ENCODE results near the gene UBA3. TPM values are rescaled to one million over a fixed set of nuclear protein-coding genes. Genes with fewer than 3 reads are reported as not detected.
A peak's percentile ranks its signal among the peaks of the same experiment; 100 is the strongest.

Gene UBA3
- total RNA-seq, 1 experiment from 2014 or later, result 45.6 TPM

- peak; percentile 75 for TF ChIP-seq ZFX (IDR thresholded peaks at IDR 0.05)
- no peak for TF ChIP-seq SP1 (IDR thresholded peaks at IDR 0.05; ENCODE audit: low read depth)
- peak; percentile 42 for TF ChIP-seq TCF7L2 (IDR thresholded peaks at IDR 0.05; ENCODE audit: borderline replicate concordance, extremely low read depth, insufficient read depth, insufficient read length)
- no peak; the same call in 1 of the 2 replicates for TF ChIP-seq SIN3A (IDR thresholded peaks at IDR 0.05; ENCODE audit: low read depth)
- H3K9me3 ChIP-seq (ENCODE audit: control insufficient read depth in 1 of 2, insufficient read depth in 1 of 2, low read depth in 1 of 2, low read length in 2 of 2), result no peaks in the 10 kb centered on the region
- BruUV-seq (replicated peaks), result TSS peak; percentile 73
- no peaks in the 10 kb centered on the region for H4K20me1 ChIP-seq (ENCODE audit: insufficient read depth)
- H3K4me1 ChIP-seq (ENCODE audit: control insufficient read depth in 1 of 2, insufficient read depth in 2 of 2, low read length in 2 of 2), result peaks cover 22 to 44% of the 10 kb centered on the region in 2 experiments
- H3K36me3 ChIP-seq (ENCODE audit: control insufficient read depth in 1 of 2, insufficient read depth in 2 of 2, low read length in 2 of 2), result no peaks in the 10 kb centered on the region
- H3K79me2 ChIP-seq (ENCODE audit: insufficient read depth, low read length), result peaks cover 37% of the 10 kb centered on the region
- CTCF ChIA-PET, result no interaction called here
- peak overlapping the region; percentile 60; the same call in 1 of the 2 replicates for H3K27ac ChIP-seq (ENCODE audit: low read depth, low read length)
- ATAC-seq (peak; percentile 46), DNase-seq (ENCODE audit: low read depth, low spot score) (no peak)
- peak overlapping the region; percentile 95 for H3K4me2 ChIP-seq (ENCODE audit: low read length)
- POLR2A ChIA-PET, result no interaction called here
- RAD21 ChIA-PET (ENCODE audit: low non-redundant PET in 1 of 2, low total read pairs in 2 of 2, uncharacterized antibody in 2 of 2, unreplicated experiment in 2 of 2), result no interaction called here
- H3K27me3 ChIP-seq (ENCODE audit: insufficient read depth, low read length), result no peaks in the 10 kb centered on the region
- H3K9me2 ChIP-seq (ENCODE audit: insufficient read depth), result no peaks in the 10 kb centered on the region
- peak overlapping the region; percentile 85 for H3K9ac ChIP-seq (ENCODE audit: low read length)
- intact Hi-C loops (cut with micrococcal nuclease), result loop anchor here (1.0 to 2.0 kb wide), 2 partner anchors 27 to 67 kb away; partner anchors contain the start of genes EOGT and TMF1
- H3K4me3 ChIP-seq (replicated peaks in 1 of 2; ENCODE audit: low read depth in 1 of 2, low read length in 2 of 2), result peak overlapping the region; percentile 67 to 78
- H2AFZ ChIP-seq (ENCODE audit: low read depth, low read length, poor library complexity, severe bottlenecking), result no peak overlapping the region
These were observed 651 bp downstream of the UBA3 start for GRCh38 chr3:69079269-69080159.

- DNase-seq (ENCODE audit: low read depth, low spot score) (no peak), ATAC-seq (no peak)
- H3K27me3 ChIP-seq (ENCODE audit: insufficient read depth, low read length), result no peaks in the 10 kb centered on the region
- H3K9me3 ChIP-seq (ENCODE audit: control insufficient read depth in 1 of 2, insufficient read depth in 1 of 2, low read depth in 1 of 2, low read length in 2 of 2), result no peaks in the 10 kb centered on the region
- TF ChIP-seq SIN3A (IDR thresholded peaks at IDR 0.05; ENCODE audit: low read depth) (no peak), ZNF274 (IDR thresholded peaks at IDR 0.05; ENCODE audit: low read depth, low read length) (no peak), POLR2AphosphoS5 (IDR thresholded peaks at IDR 0.05; ENCODE audit: low read depth, low read length) (no peak), ZFX (IDR thresholded peaks at IDR 0.05) (no peak), EZH2phosphoT487 (IDR thresholded peaks at IDR 0.05; ENCODE audit: borderline replicate concordance) (no peak), TCF7L2 (IDR thresholded peaks at IDR 0.05; ENCODE audit: borderline replicate concordance, extremely low read depth, insufficient read depth, insufficient read length) (no peak)
- TF ChIP-seq, protein P1, sequence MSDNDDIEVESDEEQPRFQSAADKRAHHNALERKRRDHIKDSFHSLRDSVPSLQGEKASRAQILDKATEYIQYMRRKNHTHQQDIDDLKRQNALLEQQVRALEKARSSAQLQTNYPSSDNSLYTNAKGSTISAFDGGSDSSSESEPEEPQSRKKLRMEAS (IDR thresholded peaks at IDR 0.05), result no peak
- no peak overlapping the region for H2AFZ ChIP-seq (ENCODE audit: low read depth, low read length, poor library complexity, severe bottlenecking)
- H3K9ac ChIP-seq (ENCODE audit: low read length), result no peak overlapping the region
- intact Hi-C loops (cut with micrococcal nuclease), result no loop called here
- POLR2A ChIA-PET, result no interaction called here
- no peak overlapping the region for H3K4me2 ChIP-seq (ENCODE audit: low read length)
- CTCF ChIA-PET, result no interaction called here
- peaks cover 16% of the 10 kb centered on the region for H3K79me2 ChIP-seq (ENCODE audit: insufficient read depth, low read length)
- H3K36me3 ChIP-seq (ENCODE audit: control insufficient read depth in 1 of 2, insufficient read depth in 2 of 2, low read length in 2 of 2), result peaks cover 0 to 4% of the 10 kb centered on the region in 2 experiments; a peak in 1 of 4 replicates
- RAD21 ChIA-PET (ENCODE audit: low non-redundant PET in 1 of 2, low total read pairs in 2 of 2, uncharacterized antibody in 2 of 2, unreplicated experiment in 2 of 2), result no interaction called here
- H4K20me1 ChIP-seq (ENCODE audit: insufficient read depth), result no peaks in the 10 kb centered on the region
- peaks cover 0 to 8% of the 10 kb centered on the region in 2 experiments; a peak in 2 of 4 replicates for H3K4me1 ChIP-seq (ENCODE audit: control insufficient read depth in 1 of 2, insufficient read depth in 2 of 2, low read length in 2 of 2)
- no peak overlapping the region for H3K27ac ChIP-seq (ENCODE audit: low read depth, low read length)
- no peaks in the 10 kb centered on the region for H3K9me2 ChIP-seq (ENCODE audit: insufficient read depth)
- no peak overlapping the region for H3K4me3 ChIP-seq (replicated peaks in 1 of 2; ENCODE audit: low read depth in 1 of 2, low read length in 2 of 2)
- no TSS peak for BruUV-seq (replicated peaks)
These were observed 7.2 kb downstream of the UBA3 start for GRCh38 chr3:69072928-69073327.

All from HCT116 (cell line).